ENCODE data around the gene PIGC.

DNA sequence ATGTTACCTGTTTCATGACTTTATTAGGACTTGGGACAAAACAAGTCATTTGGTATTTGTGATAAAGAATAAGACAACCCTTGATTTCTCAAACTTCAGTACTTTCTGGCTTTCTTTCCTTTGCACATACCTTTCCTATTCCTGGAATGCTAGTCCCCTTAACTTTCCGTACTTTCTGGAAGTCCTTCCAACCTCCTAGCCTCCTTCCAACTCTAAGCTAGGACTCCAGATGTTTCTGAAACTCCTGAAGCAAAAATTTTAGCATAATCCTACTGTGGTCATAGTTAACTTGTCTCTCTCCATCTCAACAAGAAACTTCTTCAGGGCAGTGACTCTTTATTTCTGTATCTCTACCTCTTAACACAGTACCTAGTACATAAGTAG lies 43.2 kb downstream of the PIGC start:
- TF ChIP-seq CBX3 (IDR thresholded peaks at IDR 0.05; ENCODE audit: borderline replicate concordance, low read depth) (no peak), SRF (IDR thresholded peaks at IDR 0.05; ENCODE audit: low read depth in 2 of 2, low read length in 2 of 2) (no peak), TAF1 (IDR thresholded peaks at IDR 0.05; ENCODE audit: borderline replicate concordance, low read depth, low read length) (no peak), ZSCAN29 (IDR thresholded peaks at IDR 0.05) (no peak)
- TF ChIP-seq, protein P1, sequence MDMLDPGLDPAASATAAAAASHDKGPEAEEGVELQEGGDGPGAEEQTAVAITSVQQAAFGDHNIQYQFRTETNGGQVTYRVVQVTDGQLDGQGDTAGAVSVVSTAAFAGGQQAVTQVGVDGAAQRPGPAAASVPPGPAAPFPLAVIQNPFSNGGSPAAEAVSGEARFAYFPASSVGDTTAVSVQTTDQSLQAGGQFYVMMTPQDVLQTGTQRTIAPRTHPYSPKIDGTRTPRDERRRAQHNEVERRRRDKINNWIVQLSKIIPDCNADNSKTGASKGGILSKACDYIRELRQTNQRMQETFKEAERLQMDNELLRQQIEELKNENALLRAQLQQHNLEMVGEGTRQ (IDR thresholded peaks at IDR 0.05; ENCODE audit: borderline replicate concordance, low read depth, low read length): no peak
- TF ChIP-seq, protein P2, sequence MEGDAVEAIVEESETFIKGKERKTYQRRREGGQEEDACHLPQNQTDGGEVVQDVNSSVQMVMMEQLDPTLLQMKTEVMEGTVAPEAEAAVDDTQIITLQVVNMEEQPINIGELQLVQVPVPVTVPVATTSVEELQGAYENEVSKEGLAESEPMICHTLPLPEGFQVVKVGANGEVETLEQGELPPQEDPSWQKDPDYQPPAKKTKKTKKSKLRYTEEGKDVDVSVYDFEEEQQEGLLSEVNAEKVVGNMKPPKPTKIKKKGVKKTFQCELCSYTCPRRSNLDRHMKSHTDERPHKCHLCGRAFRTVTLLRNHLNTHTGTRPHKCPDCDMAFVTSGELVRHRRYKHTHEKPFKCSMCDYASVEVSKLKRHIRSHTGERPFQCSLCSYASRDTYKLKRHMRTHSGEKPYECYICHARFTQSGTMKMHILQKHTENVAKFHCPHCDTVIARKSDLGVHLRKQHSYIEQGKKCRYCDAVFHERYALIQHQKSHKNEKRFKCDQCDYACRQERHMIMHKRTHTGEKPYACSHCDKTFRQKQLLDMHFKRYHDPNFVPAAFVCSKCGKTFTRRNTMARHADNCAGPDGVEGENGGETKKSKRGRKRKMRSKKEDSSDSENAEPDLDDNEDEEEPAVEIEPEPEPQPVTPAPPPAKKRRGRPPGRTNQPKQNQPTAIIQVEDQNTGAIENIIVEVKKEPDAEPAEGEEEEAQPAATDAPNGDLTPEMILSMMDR (IDR thresholded peaks at IDR 0.05 in 2 of 3, conservative IDR thresholded peaks at IDR 0.05 in 1 of 3; ENCODE audit: control insufficient read depth in 2 of 3, extremely low read depth in 1 of 3, insufficient read depth in 1 of 3, low read depth in 3 of 3, low read length in 3 of 3): no peak

Measured in GM12878 (cell line).